HCT116 (cell line): ENCODE data around the gene SLAIN1. TPM values are rescaled to one million over a fixed set of nuclear protein-coding genes. Genes with fewer than 3 reads are reported as not detected.

Experiments used
- ATAC-seq: fragments of 200-7000 bp; cut with Tn5 transposase; 2 replicates; pipeline ENCODE4 v1.9.1; 2020; ENCODE audit warnings: mild to moderate bottlenecking, moderate library complexity
- BruUV-seq: library from RNA; stranded (reverse); fragments of 400-500 nt; replicated peaks from 2 replicates; lab custom pipeline; 2021; lab: Mats Ljungman, UMichigan
- CTCF ChIA-PET: fragments of 300-600 bp; sonication (Branson Sonifier 250); formaldehyde crosslinking; loops from one replicate; lab custom pipeline; 2021; ENCODE audit warnings: antibody characterized with exemption; lab: Charles Lee
- POLR2A ChIA-PET: fragments of 300-600, 350-600 bp; sonication (Branson Sonifier 250); formaldehyde crosslinking; loops from one replicate; lab custom pipeline; 2021; ENCODE audit warnings: antibody characterized with exemption; lab: Charles Lee
- RAD21 ChIA-PET, 2 experiments: fragments of 300-600 bp; sonication (Branson Sonifier 250); formaldehyde crosslinking; loops; one replicate each; lab custom pipeline; 2023; ENCODE audit warnings: low total read pairs in 2 of 2; ENCODE audit not compliant: uncharacterized antibody in 2 of 2, unreplicated experiment in 2 of 2, low non-redundant PET in 1 of 2; lab: Charles Lee
- DNase-seq: peaks from one replicate; pipeline ENCODE4 v3.0.0-alpha.2; 2010; ENCODE audit warnings: low read depth, low spot score
- H2AFZ ChIP-seq: fragments of 200-600 bp; shearing (Covaris generic), sonication (generic); 2 replicates; pipeline ENCODE4 v1.6.1; 2017; ENCODE audit warnings: low read depth, mixed run types, mixed read lengths, antibody characterized with exemption, low read length; ENCODE audit not compliant: poor library complexity, severe bottlenecking
- H3K27ac ChIP-seq: 2 replicates; pipeline ENCODE4 v1.5.1; 2012; ENCODE audit warnings: low read depth, low read length
- H3K27me3 ChIP-seq: fragments of 200-600 bp; sonication (generic); 2 replicates; pipeline ENCODE4 v1.6.1; 2016; ENCODE audit warnings: mixed run types, low read length, mixed read lengths; ENCODE audit not compliant: insufficient read depth
- H3K36me3 ChIP-seq, 2 experiments: fragments of 200-500 bp in 1 of 2; fragments of 200-600 bp in 1 of 2; sonication (Bioruptor generic) in 1 of 2; sonication (generic) in 1 of 2; 2 replicates each; pipeline versions ENCODE4 v1.5.1 to v1.6.1; 2014 to 2016; ENCODE audit warnings: low read length in 2 of 2, inconsistent platforms in 1 of 2, mixed read lengths in 1 of 2, mixed run types in 1 of 2; ENCODE audit not compliant: insufficient read depth in 2 of 2, control insufficient read depth in 1 of 2
- H3K4me1 ChIP-seq, 2 experiments: fragments of 200-600 bp in 1 of 2; sonication (generic) in 1 of 2; 2 replicates each; pipeline versions ENCODE4 v1.5.1 to v1.6.1; 2012 to 2017; ENCODE audit warnings: low read length in 2 of 2, inconsistent platforms in 1 of 2, mild to moderate bottlenecking in 1 of 2, mixed read lengths in 1 of 2, mixed run types in 1 of 2, moderate library complexity in 1 of 2; ENCODE audit not compliant: insufficient read depth in 2 of 2, control insufficient read depth in 1 of 2
- H3K4me2 ChIP-seq: fragments of 200-600 bp; sonication (generic); 2 replicates; pipeline ENCODE4 v1.6.1; 2017; ENCODE audit warnings: mixed run types, low read length, mixed read lengths
- H3K4me3 ChIP-seq, 2 experiments: fragments of 200-600 bp in 1 of 2; sonication (generic) in 1 of 2; replicated peaks in 1 of 2; 2 replicates each; pipeline ENCODE4 v1.5.1; 2011 to 2016; ENCODE audit warnings: low read length in 2 of 2, control low read depth in 1 of 2, low read depth in 1 of 2, mild to moderate bottlenecking in 1 of 2, mixed read lengths in 1 of 2, mixed run types in 1 of 2
- H3K79me2 ChIP-seq: fragments of 200-600 bp; sonication (generic); 2 replicates; pipeline ENCODE4 v1.6.1; 2017; ENCODE audit warnings: mild to moderate bottlenecking, mixed run types, low read length, moderate library complexity, mixed read lengths; ENCODE audit not compliant: insufficient read depth
- H3K9ac ChIP-seq: fragments of 200-600 bp; sonication (generic); 2 replicates; pipeline ENCODE4 v1.6.1; 2016; ENCODE audit warnings: low read length, mixed read lengths
- H3K9me2 ChIP-seq: fragments of 200-600 bp; sonication (generic), shearing (Covaris generic); 2 replicates; pipeline ENCODE4 v1.6.1; 2017; ENCODE audit warnings: mixed run types, mild to moderate bottlenecking, moderate library complexity; ENCODE audit not compliant: insufficient read depth
- H3K9me3 ChIP-seq, 2 experiments: fragments of 200-500 bp in 1 of 2; fragments of 200-600 bp in 1 of 2; sonication (Bioruptor generic) in 1 of 2; sonication (generic) in 1 of 2; 2 replicates each; pipeline ENCODE4 v1.6.1; 2014 to 2017; ENCODE audit warnings: low read length in 2 of 2, mixed read lengths in 2 of 2, inconsistent platforms in 1 of 2, low read depth in 1 of 2, mild to moderate bottlenecking in 1 of 2, mixed run types in 1 of 2, moderate library complexity in 1 of 2; ENCODE audit not compliant: control insufficient read depth in 1 of 2, insufficient read depth in 1 of 2
- H4K20me1 ChIP-seq: fragments of 200-600 bp; sonication (generic), shearing (Covaris generic); 2 replicates; pipeline ENCODE4 v1.6.1; 2017; ENCODE audit warnings: mixed run types, mild to moderate bottlenecking, moderate library complexity; ENCODE audit not compliant: insufficient read depth
- CBX3 ChIP-seq: IDR thresholded peaks from 2 replicates; pipeline ENCODE4 v1.6.1; 2012; ENCODE audit warnings: low read depth
- EGR1 ChIP-seq: IDR thresholded peaks from 2 replicates; pipeline ENCODE4 v1.6.1; 2012; ENCODE audit warnings: low read depth
- ELF1 ChIP-seq: IDR thresholded peaks from 2 replicates; pipeline ENCODE4 v1.6.1; 2012; ENCODE audit warnings: low read depth, borderline replicate concordance
- EZH2phosphoT487 ChIP-seq: fragments of 200-600 bp; IDR thresholded peaks from 2 replicates; pipeline ENCODE4 v1.6.1; 2018; ENCODE audit warnings: antibody characterized with exemption, borderline replicate concordance
- FOSL1 ChIP-seq: IDR thresholded peaks from 2 replicates; pipeline ENCODE4 v1.6.1; 2012; ENCODE audit warnings: low read depth
- JUND ChIP-seq: IDR thresholded peaks from 2 replicates; pipeline ENCODE4 v1.6.1; 2012
- RAD21 ChIP-seq: IDR thresholded peaks from 2 replicates; pipeline ENCODE4 v1.6.1; 2012; ENCODE audit warnings: low read depth, mild to moderate bottlenecking
- SIN3A ChIP-seq: IDR thresholded peaks from 2 replicates; pipeline ENCODE4 v1.6.1; 2012; ENCODE audit warnings: low read depth
- ZFX ChIP-seq: fragments of 450-650 bp; IDR thresholded peaks from 2 replicates; pipeline ENCODE4 v1.6.1; 2017
- ZNF274 ChIP-seq: fragments of 200-500 bp; sonication (Bioruptor generic); IDR thresholded peaks from 2 replicates; pipeline ENCODE4 v1.6.1; 2014; ENCODE audit warnings: mild to moderate bottlenecking, low read depth, low read length, inconsistent platforms
- intact Hi-C: fragments of 100-400 bp; cut with micrococcal nuclease; formaldehyde crosslinking; loops from 2 replicates; pipeline ENCODE4 v1.10.0; 2022
- total RNA-seq: library from RNA; stranded (reverse); gene quantifications from one replicate; pipeline ENCODE4 v1.2.1, GENCODE V29; 2021; ENCODE audit not compliant: unreplicated experiment
- TF ChIP-seq, protein P1 (sequence below): IDR thresholded peaks from 2 replicates; pipeline ENCODE4 v1.6.1; 2012
- TF ChIP-seq, protein P2 (sequence below): IDR thresholded peaks from 2 replicates; pipeline ENCODE4 v1.6.1; 2012; ENCODE audit warnings: low read depth

The SLAIN1 gene
- total RNA-seq, 1 experiment from 2014 or later, result 0.34 TPM

DNA sequence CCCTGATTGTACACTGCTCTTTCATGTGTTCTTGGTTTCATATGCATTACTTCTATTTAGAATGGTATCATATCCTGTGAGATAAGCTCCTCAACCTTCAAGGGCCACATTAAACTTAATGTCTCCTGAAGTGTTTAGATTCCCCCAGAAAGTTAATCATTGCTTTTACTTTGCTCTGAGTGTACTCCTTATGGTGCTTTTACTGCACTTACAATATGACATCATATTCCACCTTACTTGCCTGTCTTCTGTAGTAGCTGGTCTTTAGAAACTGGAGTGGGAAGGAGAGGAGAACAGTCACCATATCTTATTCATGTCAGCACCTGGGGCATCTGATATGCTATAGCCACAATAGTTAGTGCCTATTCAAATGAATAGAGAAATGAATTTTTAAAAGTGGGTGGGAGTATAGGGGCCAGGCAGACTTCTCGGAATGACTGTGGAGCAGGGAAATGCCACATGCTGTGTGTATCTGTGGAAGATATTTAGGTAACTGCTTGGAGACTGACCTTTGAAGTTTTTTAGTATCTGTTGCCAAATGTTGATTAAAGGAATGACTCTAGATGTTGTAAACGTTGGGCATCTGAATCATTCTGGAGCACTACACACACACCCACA is 40.2 kb downstream of the SLAIN1 start:
- Histone ChIP-seq H3K9ac (no peak overlapping the region), H3K79me2 (no peaks in the 10 kb centered on the region), H3K36me3 (no peaks in the 10 kb centered on the region), H3K27ac (no peak overlapping the region), H3K4me1 (no peaks in the 10 kb centered on the region), H3K9me3 (no peaks in the 10 kb centered on the region), H3K27me3 (0 out of 2 replicates have a peak, but pooled peaks cover 6% of the 10 kb centered on the region), H3K4me2 (no peak overlapping the region), H3K4me3 (no peak overlapping the region), H3K9me2 (no peaks in the 10 kb centered on the region), H2AFZ (no peak overlapping the region), H4K20me1 (no peaks in the 10 kb centered on the region)
- TF ChIP-seq, protein P1, sequence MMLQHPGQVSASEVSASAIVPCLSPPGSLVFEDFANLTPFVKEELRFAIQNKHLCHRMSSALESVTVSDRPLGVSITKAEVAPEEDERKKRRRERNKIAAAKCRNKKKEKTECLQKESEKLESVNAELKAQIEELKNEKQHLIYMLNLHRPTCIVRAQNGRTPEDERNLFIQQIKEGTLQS, result no peak
- no peak for TF ChIP-seq RAD21
- TF ChIP-seq ELF1, result no peak
- no peak for TF ChIP-seq FOSL1
- no peak for TF ChIP-seq EZH2phosphoT487
- TF ChIP-seq ZFX, result no peak
- no peak for TF ChIP-seq SIN3A
- TF ChIP-seq, protein P2, sequence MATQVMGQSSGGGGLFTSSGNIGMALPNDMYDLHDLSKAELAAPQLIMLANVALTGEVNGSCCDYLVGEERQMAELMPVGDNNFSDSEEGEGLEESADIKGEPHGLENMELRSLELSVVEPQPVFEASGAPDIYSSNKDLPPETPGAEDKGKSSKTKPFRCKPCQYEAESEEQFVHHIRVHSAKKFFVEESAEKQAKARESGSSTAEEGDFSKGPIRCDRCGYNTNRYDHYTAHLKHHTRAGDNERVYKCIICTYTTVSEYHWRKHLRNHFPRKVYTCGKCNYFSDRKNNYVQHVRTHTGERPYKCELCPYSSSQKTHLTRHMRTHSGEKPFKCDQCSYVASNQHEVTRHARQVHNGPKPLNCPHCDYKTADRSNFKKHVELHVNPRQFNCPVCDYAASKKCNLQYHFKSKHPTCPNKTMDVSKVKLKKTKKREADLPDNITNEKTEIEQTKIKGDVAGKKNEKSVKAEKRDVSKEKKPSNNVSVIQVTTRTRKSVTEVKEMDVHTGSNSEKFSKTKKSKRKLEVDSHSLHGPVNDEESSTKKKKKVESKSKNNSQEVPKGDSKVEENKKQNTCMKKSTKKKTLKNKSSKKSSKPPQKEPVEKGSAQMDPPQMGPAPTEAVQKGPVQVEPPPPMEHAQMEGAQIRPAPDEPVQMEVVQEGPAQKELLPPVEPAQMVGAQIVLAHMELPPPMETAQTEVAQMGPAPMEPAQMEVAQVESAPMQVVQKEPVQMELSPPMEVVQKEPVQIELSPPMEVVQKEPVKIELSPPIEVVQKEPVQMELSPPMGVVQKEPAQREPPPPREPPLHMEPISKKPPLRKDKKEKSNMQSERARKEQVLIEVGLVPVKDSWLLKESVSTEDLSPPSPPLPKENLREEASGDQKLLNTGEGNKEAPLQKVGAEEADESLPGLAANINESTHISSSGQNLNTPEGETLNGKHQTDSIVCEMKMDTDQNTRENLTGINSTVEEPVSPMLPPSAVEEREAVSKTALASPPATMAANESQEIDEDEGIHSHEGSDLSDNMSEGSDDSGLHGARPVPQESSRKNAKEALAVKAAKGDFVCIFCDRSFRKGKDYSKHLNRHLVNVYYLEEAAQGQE, result no peak
- no peak for TF ChIP-seq ZNF274
- TF ChIP-seq JUND, result no peak
- TF ChIP-seq EGR1, result no peak
- TF ChIP-seq CBX3, result no peak
- ChIA-PET CTCF (no interaction called here), RAD21 (no interaction called here), POLR2A (no interaction called here)
- intact Hi-C loops, result no loop called here
- DNase-seq (no peak), ATAC-seq (no peak)
- BruUV-seq, result no TSS peak
